Gastrocnemius medialis (tissue), 4 donors: ENCODE data around the gene SEMA3D. TPM values are rescaled to one million over a fixed set of nuclear protein-coding genes. Genes with fewer than 3 reads are reported as not detected.

Experiments
- ATAC-seq, 2 donors: fragments of 150-250 bp; one replicate each; pipeline ENCODE4 v1.9.1; 2016
- DNase-seq, 2 donors: peaks; one replicate each; pipeline ENCODE4 v3.0.0-alpha.2; 2019
- H3K27ac ChIP-seq, 4 donors: fragments of 200-600 bp; sonication (generic); 1 replicate in 1 of 4; 2 replicates in 3 of 4; pipeline ENCODE4 v1.5.1; 2016 to 2018; ENCODE audit warnings: mild to moderate bottlenecking in 2 of 4, moderate library complexity in 1 of 4
- H3K27me3 ChIP-seq, 3 donors: fragments of 200-600 bp; sonication (generic) in 2 of 3; 1 replicate in 1 of 3; 2 replicates in 2 of 3; pipeline versions ENCODE4 v1.5.1 to v1.6.0; 2016 to 2019; ENCODE audit warnings: mild to moderate bottlenecking in 1 of 3, moderate library complexity in 1 of 3
- H3K36me3 ChIP-seq, 2 donors: fragments of 200-600 bp; sonication (generic) in 1 of 2; one replicate each; pipeline ENCODE4 v1.5.1; 2017 to 2018
- H3K4me1 ChIP-seq, 2 donors: fragments of 200-600 bp; sonication (generic) in 1 of 2; one replicate each; pipeline ENCODE4 v1.5.1; 2016 to 2017; ENCODE audit warnings: mild to moderate bottlenecking in 2 of 2
- H3K4me3 ChIP-seq, 4 donors: fragments of 200-600 bp; sonication (generic) in 3 of 4; 1 replicate in 1 of 4; 2 replicates in 3 of 4; pipeline ENCODE4 v1.5.1; 2016 to 2019; ENCODE audit warnings: mild to moderate bottlenecking in 2 of 4
- H3K9me3 ChIP-seq, 3 donors: fragments of 200-600 bp; sonication (generic) in 2 of 3; 1 replicate in 1 of 3; 2 replicates in 2 of 3; pipeline ENCODE4 v1.5.1; 2016 to 2019
- POLR2A ChIP-seq, 2 donors: fragments of 450-650 bp; IDR thresholded peaks; one replicate each; pipeline ENCODE4 v1.6.1; 2017; ENCODE audit warnings: antibody characterized with exemption in 2 of 2, mild to moderate bottlenecking in 2 of 2, moderate library complexity in 2 of 2
- in situ Hi-C, 4 donors: fragments of 200-750 bp; cut with MboI; loops; one replicate each; pipeline versions ENCODE4 v1.15.0 to v1.8.0; 2017; ENCODE audit warnings: low sequenced_read_pairs in 4 of 4
- intact Hi-C: fragments of 100-400 bp; cut with DNase I; formaldehyde crosslinking; loops from one replicate; pipeline ENCODE4 v1.15.1; 2023; ENCODE audit warnings: low total_unique reads
- total RNA-seq, 4 donors: library from RNA; depleted of rRNA; stranded (reverse); fragments of >200 nt; gene quantifications; one replicate each; pipeline versions ENCODE4 v1.1.0 to v1.2.3, GENCODE V29; 2016
- TF ChIP-seq, protein P1 (sequence below), 5 experiments: fragments of 450-650 bp in 3 of 5; fragments of 200-600 bp in 2 of 5; sonication (generic) in 2 of 5; IDR thresholded peaks in 4 of 5; conservative IDR thresholded peaks in 1 of 5; 1 replicate in 4 of 5; 2 replicates in 1 of 5; pipeline ENCODE4 v1.5.1; 2016 to 2019; ENCODE audit warnings: antibody characterized with exemption in 5 of 5, mild to moderate bottlenecking in 3 of 5, moderate library complexity in 3 of 5

Gene SEMA3D
- total RNA-seq, 4 donors from 2014 or later, result 0.75 TPM; not detected in 3

DNA sequence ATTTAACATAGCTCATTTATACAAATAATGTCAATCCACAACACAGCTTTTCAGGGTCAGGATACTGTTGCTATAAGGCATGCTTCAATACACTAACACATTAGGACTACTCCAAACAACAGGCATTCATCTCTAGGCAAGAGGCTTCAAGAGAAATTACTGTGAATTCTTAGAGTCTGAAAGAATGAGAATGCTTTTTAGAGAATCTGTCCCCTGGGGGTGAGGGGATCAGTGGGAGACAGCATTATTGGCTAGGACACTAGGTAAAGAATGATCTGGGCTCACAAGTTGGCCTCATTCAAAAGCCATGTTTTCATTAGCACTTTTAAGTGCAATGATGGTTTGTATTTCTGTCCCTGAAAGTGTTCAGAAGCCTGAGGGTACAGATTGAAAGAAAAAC lies 132.6 kb downstream of the SEMA3D start:
- no peaks in the 10 kb centered on the region for H3K4me1 ChIP-seq
- DNase-seq, result no peak
- H3K4me3 ChIP-seq, result no peak overlapping the region
- no peaks in the 10 kb centered on the region for H3K36me3 ChIP-seq
- TF ChIP-seq, protein P1, sequence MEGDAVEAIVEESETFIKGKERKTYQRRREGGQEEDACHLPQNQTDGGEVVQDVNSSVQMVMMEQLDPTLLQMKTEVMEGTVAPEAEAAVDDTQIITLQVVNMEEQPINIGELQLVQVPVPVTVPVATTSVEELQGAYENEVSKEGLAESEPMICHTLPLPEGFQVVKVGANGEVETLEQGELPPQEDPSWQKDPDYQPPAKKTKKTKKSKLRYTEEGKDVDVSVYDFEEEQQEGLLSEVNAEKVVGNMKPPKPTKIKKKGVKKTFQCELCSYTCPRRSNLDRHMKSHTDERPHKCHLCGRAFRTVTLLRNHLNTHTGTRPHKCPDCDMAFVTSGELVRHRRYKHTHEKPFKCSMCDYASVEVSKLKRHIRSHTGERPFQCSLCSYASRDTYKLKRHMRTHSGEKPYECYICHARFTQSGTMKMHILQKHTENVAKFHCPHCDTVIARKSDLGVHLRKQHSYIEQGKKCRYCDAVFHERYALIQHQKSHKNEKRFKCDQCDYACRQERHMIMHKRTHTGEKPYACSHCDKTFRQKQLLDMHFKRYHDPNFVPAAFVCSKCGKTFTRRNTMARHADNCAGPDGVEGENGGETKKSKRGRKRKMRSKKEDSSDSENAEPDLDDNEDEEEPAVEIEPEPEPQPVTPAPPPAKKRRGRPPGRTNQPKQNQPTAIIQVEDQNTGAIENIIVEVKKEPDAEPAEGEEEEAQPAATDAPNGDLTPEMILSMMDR (IDR thresholded peaks at IDR 0.05 in 4 of 5, conservative IDR thresholded peaks at IDR 0.05 in 1 of 5), result no peak
- TF ChIP-seq POLR2A (IDR thresholded peaks at IDR 0.05), result no peak
- no peaks in the 10 kb centered on the region for H3K9me3 ChIP-seq
- intact Hi-C loops, result no loop called here
- no peaks in the 10 kb centered on the region for H3K27me3 ChIP-seq
- no peak for ATAC-seq
- in situ Hi-C loops, result loop anchor here in 1 of 4 donors (25.0 kb wide), 1 partner anchor 783 kb away; no protein-coding TSS in a partner anchor
- H3K27ac ChIP-seq, result no peak overlapping the region

DNA sequence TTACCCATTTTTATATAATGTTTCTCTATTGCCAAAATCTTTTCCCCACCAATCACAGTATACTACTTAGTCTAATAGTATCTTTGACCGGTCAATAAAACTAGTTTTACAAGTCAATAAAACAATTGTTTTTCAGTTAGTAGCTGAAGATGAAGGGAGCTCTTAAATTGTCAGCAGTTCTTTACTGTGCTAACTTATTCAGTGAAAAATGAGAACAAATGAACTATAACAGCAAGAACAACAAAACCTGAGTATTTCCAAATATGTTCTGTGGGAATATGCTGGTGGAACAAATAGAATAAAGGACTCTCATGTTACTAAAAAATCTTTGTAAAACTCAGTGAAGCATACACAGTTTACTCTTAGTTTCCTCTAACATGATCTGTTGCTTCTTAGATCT lies 134.0 kb downstream of the SEMA3D start:
- intact Hi-C loops (no loop called here), in situ Hi-C loops (loop anchor here in 1 of 4 donors (25.0 kb wide), 1 partner anchor 784 kb away; no protein-coding TSS in a partner anchor)
- Histone ChIP-seq H3K27me3 (no peaks in the 10 kb centered on the region), H3K36me3 (no peaks in the 10 kb centered on the region), H3K4me3 (no peak overlapping the region), H3K27ac (no peak overlapping the region), H3K4me1 (no peaks in the 10 kb centered on the region), H3K9me3 (no peaks in the 10 kb centered on the region)
- ATAC-seq (no peak), DNase-seq (no peak)
- no peak for TF ChIP-seq POLR2A (IDR thresholded peaks at IDR 0.05)
- TF ChIP-seq, protein P1 (IDR thresholded peaks at IDR 0.05 in 4 of 5, conservative IDR thresholded peaks at IDR 0.05 in 1 of 5), result no peak

DNA sequence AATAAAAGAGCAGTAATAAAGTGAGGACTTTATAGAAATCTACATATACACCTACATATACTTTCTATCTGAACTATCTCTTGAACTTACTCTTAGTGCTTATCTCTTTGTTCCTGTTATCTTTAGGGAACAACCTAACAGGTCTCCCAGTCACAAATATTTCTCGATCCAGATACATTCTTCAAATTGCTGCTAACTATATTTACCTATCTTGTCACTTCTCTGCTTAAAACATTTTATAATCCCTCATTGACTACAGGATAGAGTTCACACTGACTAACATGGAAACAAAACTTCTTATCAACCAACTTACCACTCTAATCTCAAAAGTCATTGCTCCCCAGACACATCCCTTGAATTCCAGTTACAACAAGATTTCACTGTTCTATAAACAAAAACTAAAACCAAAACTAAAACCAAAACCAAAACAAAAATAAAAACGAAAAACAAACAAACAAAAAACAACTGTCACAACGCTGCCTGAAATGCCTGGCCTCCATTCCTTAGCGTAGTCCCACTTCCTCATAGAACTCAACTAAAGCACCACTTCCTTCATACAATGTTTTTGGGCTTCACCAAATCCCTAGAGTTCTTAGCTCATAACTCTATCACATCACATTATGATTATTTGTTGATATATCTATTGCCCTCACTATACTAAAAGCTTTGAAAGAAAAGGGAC lies 134.7 kb downstream of the SEMA3D start:
- ATAC-seq (no peak), DNase-seq (no peak)
- Histone ChIP-seq H3K27me3 (no peaks in the 10 kb centered on the region), H3K27ac (no peak overlapping the region), H3K9me3 (no peaks in the 10 kb centered on the region), H3K36me3 (no peaks in the 10 kb centered on the region), H3K4me3 (no peak overlapping the region), H3K4me1 (no peaks in the 10 kb centered on the region)
- TF ChIP-seq, protein P1 (IDR thresholded peaks at IDR 0.05 in 4 of 5, conservative IDR thresholded peaks at IDR 0.05 in 1 of 5), result no peak
- TF ChIP-seq POLR2A (IDR thresholded peaks at IDR 0.05), result no peak
- intact Hi-C loops, result no loop called here
- in situ Hi-C loops, result loop anchor here in 1 of 4 donors (25.0 kb wide), 1 partner anchor 785 kb away; no protein-coding TSS in a partner anchor

DNA sequence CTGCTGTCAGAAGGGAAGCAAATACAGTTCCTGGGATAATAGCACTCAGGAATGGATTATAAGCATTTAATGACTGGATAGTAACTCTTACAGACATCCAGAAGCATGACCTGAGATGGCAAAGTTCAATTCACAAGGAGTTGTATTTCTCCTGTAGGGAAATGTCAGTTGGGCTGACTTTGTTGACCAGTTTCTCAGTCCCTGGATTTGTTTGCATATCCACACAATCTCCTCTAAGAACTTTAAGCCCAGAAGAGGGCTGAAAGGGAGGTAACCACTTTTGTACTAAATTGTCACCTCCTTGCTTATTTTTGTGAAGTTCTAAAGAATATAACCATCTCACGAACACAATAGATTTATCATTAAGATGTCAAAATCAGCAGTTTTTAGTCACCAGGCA lies 140.3 kb downstream of the SEMA3D start:
- ATAC-seq (no peak), DNase-seq (no peak)
- H3K36me3 ChIP-seq, result no peaks in the 10 kb centered on the region
- in situ Hi-C loops (loop anchor here (10.0 to 25.0 kb wide), 3 partner anchors 491 to 516 kb away; no protein-coding TSS in a partner anchor), intact Hi-C loops (no loop called here)
- H3K27ac ChIP-seq, result no peak overlapping the region
- no peaks in the 10 kb centered on the region for H3K4me1 ChIP-seq
- H3K4me3 ChIP-seq, result no peak overlapping the region
- H3K27me3 ChIP-seq, result no peaks in the 10 kb centered on the region
- H3K9me3 ChIP-seq, result no peaks in the 10 kb centered on the region
- TF ChIP-seq, protein P1 (IDR thresholded peaks at IDR 0.05 in 4 of 5, conservative IDR thresholded peaks at IDR 0.05 in 1 of 5), result no peak
- TF ChIP-seq POLR2A (IDR thresholded peaks at IDR 0.05), result no peak
